Testis (tissue), 5 donors: Measurements from ENCODE around the gene HIGD1A. TPM values are rescaled to one million over a fixed set of nuclear protein-coding genes. Genes with fewer than 3 reads are reported as not detected.

Experiments
- DNase-seq: peaks from one replicate; pipeline ENCODE4 v3.0.0-alpha.2; 2019
- H3K27ac ChIP-seq, 2 donors: fragments of 200-600 bp; sonication (generic); one replicate each; pipeline ENCODE4 v1.5.1; 2019
- H3K27me3 ChIP-seq: fragments of 200-600 bp; sonication (generic); one replicate; pipeline ENCODE4 v1.5.1; 2019
- H3K36me3 ChIP-seq: fragments of 200-600 bp; sonication (generic); one replicate; pipeline ENCODE4 v1.5.1; 2017; ENCODE audit warnings: low read depth; ENCODE audit errors: missing control alignments
- H3K4me1 ChIP-seq: fragments of 200-600 bp; sonication (generic); one replicate; pipeline ENCODE4 v1.5.1; 2019
- H3K4me3 ChIP-seq, 2 donors: fragments of 200-600 bp; sonication (generic); one replicate each; pipeline ENCODE4 v1.5.1; 2017 to 2019
- H3K9me3 ChIP-seq: fragments of 200-600 bp; sonication (generic); one replicate; pipeline ENCODE4 v1.5.1; 2017
- POLR2A ChIP-seq: fragments of 450-650 bp; IDR thresholded peaks from one replicate; pipeline ENCODE4 v1.6.1; 2017; ENCODE audit warnings: antibody characterized with exemption, mild to moderate bottlenecking, moderate library complexity
- WGBS, 2 donors: methylation state at CpG; one replicate each; pipeline ENCODE4 v1.1.5; 2018; 5-methylcytosine and 5-hydroxymethylcytosine counted together
- intact Hi-C: fragments of 100-400 bp; cut with DNase I; formaldehyde crosslinking; loops from one replicate; pipeline ENCODE4 v1.15.1; 2023; ENCODE audit warnings: low total_unique reads
- long read RNA-seq, 2 donors: transcript quantifications; one replicate each; lab custom pipeline, GENCODE V29; 2026
- polyA plus RNA-seq: library from polyadenylated mRNA; stranded (reverse); fragments of 350-450 nt; fragmentation: Illumina TruSeq; extraction: RNeasy Lipid Tissue Mini Kit (QIAGEN cat#74804); gene quantifications from one replicate; pipeline ENCODE4 v1.2.3, GENCODE V29; 2014; ENCODE audit warnings: low read depth, low replicate concordance; ENCODE audit not compliant: insufficient read depth
- total RNA-seq, 2 donors: library from RNA; depleted of rRNA; stranded (reverse); fragments of >200 nt; gene quantifications; one replicate each; pipeline ENCODE4 v1.2.3, GENCODE V29; 2016
- TF ChIP-seq, protein P1 (sequence below), 3 experiments: fragments of 450-650 bp in 2 of 3; fragments of 200-600 bp in 1 of 3; sonication (generic) in 1 of 3; IDR thresholded peaks; one replicate each; pipeline ENCODE4 v1.5.1; 2016 to 2019; ENCODE audit warnings: antibody characterized with exemption in 3 of 3, mild to moderate bottlenecking in 2 of 3, moderate library complexity in 1 of 3

Gene HIGD1A
- 100 to 1,000 TPM in 1 of 2 donors, 10 to 100 TPM in 1; 95.6 to 110 TPM for total RNA-seq
- 133 TPM for polyA plus RNA-seq
- long read RNA-seq, donor 1, transcript HIGD1A-201 (4 exons, 1,373 nt), result major isoform, 85 of 95 reads
- long read RNA-seq, donor 1, partial matches to known transcripts, result 0 of 95 reads
- long read RNA-seq, donor 1, other reads (novel, unspliced or antisense), result 5 of 95 reads
- long read RNA-seq, donor 2, transcript HIGD1A-201 (4 exons, 1,373 nt), result major isoform, 51 of 53 reads
- long read RNA-seq, donor 2, partial matches to known transcripts, result 0 of 53 reads
- long read RNA-seq, donor 2, other reads (novel, unspliced or antisense), result 0 of 53 reads

DNA sequence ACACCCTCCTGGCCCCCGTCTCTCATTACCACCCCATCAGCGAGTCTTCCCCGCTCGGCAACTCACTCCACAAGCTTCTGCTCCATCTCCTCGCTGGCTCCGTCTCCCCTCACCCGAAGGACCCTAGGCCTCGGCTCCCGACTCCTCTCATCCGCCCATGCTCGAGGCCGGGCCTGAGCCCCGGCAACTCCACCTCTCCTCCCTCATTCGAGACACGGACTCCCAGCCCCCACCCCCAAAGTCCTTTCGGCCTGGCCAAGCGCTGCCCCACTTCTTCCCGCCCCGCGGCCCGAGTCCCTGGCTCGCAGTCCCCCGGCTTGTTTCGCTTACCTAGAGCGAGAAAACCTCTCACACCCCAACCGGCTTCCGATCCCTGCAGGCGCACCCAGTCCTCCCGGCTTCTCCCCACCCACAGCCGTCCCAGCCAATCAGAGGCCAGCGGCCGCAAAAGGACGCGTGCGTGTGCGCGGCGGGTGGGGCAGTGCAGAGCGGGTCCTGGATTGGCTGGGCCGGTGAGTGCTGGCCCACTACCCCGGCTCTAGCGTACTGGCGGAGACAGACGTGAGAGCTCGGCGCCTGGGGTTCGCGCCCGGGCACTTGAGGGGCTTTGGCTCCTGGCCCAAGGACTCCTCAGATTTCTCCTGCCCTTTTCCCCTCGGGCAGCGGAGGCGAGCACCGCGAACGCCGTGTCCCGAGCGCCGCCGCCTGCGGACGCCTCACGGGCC, at the start of gene HIGD1A:
TSS of gene HIGD1A (minus strand) at position 385 of the 725 bp plus-strand sequence. CDS start 10,237 bp downstream, outside the sequence.
- intact Hi-C loops, result no loop called here
- H3K36me3 ChIP-seq, result no peaks in the 10 kb centered on the region

DNA sequence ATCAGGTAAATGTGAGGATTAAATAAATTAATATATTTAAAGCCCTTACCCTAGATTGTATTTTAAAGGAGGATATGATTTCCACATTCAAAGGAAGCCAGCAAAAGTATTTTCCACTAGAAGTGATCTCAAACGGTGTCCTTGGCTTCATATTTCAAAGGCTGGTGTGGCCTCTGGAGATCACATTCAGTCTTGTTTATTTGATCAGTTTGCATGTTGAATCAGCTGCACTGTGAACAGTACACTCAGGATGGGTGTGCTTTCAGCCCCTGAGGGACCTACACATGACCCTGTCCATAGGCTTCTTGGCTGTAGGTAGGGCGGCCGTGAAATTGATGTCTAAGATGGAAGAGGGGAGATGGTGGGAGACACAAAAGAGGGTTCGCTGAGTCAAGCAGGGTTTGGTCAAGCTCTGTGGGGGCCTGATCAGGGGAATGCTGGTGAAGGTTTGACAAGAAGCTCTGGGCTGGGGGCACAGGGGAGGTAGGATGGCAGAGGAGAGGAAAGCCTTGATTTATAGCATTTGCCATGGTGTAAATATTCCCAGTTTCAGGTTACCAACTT, 49.5 kb upstream of the HIGD1A start:
- no peak overlapping the region for H3K27ac ChIP-seq
- no peaks in the 10 kb centered on the region for H3K9me3 ChIP-seq
- no peaks in the 10 kb centered on the region for H3K27me3 ChIP-seq
- WGBS, 2 donors, result 62 to 80% methylated on average over 4 of the region's 4 CpGs
- TF ChIP-seq, protein P1, sequence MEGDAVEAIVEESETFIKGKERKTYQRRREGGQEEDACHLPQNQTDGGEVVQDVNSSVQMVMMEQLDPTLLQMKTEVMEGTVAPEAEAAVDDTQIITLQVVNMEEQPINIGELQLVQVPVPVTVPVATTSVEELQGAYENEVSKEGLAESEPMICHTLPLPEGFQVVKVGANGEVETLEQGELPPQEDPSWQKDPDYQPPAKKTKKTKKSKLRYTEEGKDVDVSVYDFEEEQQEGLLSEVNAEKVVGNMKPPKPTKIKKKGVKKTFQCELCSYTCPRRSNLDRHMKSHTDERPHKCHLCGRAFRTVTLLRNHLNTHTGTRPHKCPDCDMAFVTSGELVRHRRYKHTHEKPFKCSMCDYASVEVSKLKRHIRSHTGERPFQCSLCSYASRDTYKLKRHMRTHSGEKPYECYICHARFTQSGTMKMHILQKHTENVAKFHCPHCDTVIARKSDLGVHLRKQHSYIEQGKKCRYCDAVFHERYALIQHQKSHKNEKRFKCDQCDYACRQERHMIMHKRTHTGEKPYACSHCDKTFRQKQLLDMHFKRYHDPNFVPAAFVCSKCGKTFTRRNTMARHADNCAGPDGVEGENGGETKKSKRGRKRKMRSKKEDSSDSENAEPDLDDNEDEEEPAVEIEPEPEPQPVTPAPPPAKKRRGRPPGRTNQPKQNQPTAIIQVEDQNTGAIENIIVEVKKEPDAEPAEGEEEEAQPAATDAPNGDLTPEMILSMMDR (IDR thresholded peaks at IDR 0.05), result no peak
- no peak for TF ChIP-seq POLR2A
- no peaks in the 10 kb centered on the region for H3K36me3 ChIP-seq
- peaks cover 14% of the 10 kb centered on the region for H3K4me1 ChIP-seq
- H3K4me3 ChIP-seq, result no peak overlapping the region
- DNase-seq, result no peak
- intact Hi-C loops, result no loop called here

More for the DNA sequence above, at the start of gene HIGD1A:
- H3K4me1 ChIP-seq, result peaks cover 15% of the 10 kb centered on the region
- DNase-seq, result peak; percentile 98
- H3K4me3 ChIP-seq, result peak within 1 kb of the TSS; percentile 86 to 90
- no peaks in the 10 kb centered on the region for H3K27me3 ChIP-seq
- 0% methylated on average over 18 to 63 of the region's 63 CpGs for WGBS, 2 donors
- no peaks in the 10 kb centered on the region for H3K9me3 ChIP-seq
- TF ChIP-seq, protein P1 (IDR thresholded peaks at IDR 0.05), result peak in 1 of 3 experiments; percentile 14
- TF ChIP-seq POLR2A, result peak; percentile 76
- H3K27ac ChIP-seq, result peak within 1 kb of the TSS; percentile 93 to 95

DNA sequence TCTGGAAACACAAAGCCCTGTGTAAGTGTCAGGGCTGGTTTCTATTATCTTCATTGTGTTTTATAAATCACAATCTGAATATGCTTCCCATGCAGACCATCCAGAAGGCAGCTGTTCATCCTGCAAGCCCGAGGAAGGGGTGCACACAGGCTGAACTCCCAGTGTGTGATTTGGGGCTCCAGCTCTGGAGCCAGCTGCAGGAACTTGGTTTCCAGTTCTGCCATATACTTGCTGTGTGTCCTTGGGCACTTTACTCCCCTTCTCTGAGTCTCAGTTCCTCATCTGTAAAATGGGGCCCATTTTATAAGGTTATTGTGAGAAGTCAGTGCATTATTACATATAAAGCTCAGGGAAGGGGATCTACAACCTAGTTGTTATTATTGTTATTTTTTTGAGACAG, 48.8 kb upstream of the HIGD1A start:
- DNase-seq, result no peak
- 69 to 88% methylated on average over 1 of the region's 1 CpG for WGBS, 2 donors

DNA sequence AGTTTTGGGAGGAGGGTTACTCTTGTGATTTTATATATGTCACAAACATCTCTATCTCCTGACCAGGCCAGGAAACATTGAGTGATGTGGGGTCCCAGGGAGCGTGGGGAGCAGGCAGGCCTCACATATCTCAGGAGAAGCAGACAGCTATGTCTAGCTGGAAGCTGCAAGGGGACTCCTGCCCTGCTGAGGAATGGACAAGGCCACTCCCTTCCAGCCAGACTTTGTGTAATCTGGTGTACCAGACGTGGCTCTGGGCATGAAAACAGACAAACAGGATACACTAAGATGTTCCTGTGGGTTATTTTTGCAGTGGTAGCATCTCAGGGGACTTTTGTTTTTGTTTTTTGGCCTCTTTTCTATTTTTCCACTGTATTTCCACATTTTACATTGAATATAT, 48.2 kb upstream of the HIGD1A start:
- H3K27ac ChIP-seq, result peak overlapping the region in 1 of 2 donors; percentile 41

More for the DNA sequence above, 48.8 kb upstream of the HIGD1A start:
- intact Hi-C loops, result no loop called here
- Histone ChIP-seq H3K27me3 (no peaks in the 10 kb centered on the region), H3K4me1 (peaks cover 14% of the 10 kb centered on the region), H3K9me3 (no peaks in the 10 kb centered on the region), H3K4me3 (no peak overlapping the region), H3K27ac (no peak overlapping the region), H3K36me3 (no peaks in the 10 kb centered on the region)
- TF ChIP-seq, protein P1 (IDR thresholded peaks at IDR 0.05), result no peak
- no peak for TF ChIP-seq POLR2A

More for the DNA sequence above, 48.2 kb upstream of the HIGD1A start:
- intact Hi-C loops, result no loop called here
- peaks cover 17% of the 10 kb centered on the region for H3K4me1 ChIP-seq
- H3K36me3 ChIP-seq, result no peaks in the 10 kb centered on the region
- no peaks in the 10 kb centered on the region for H3K27me3 ChIP-seq
- 27 to 30% methylated on average over 2 of the region's 2 CpGs for WGBS, 2 donors
- DNase-seq, result no peak
- TF ChIP-seq, protein P1 (IDR thresholded peaks at IDR 0.05), result no peak
- TF ChIP-seq POLR2A, result no peak
- H3K9me3 ChIP-seq, result no peaks in the 10 kb centered on the region
- H3K4me3 ChIP-seq, result no peak overlapping the region
